ENCODE measurements around the gene HOXA13. TPM values are rescaled to one million over a fixed set of nuclear protein-coding genes. Genes with fewer than 3 reads are reported as not detected.

The HOXA13 gene
- total RNA-seq, 1 experiment from 2014 or later = 0.68 TPM

- no peaks in the 10 kb centered on the region for H3K36me3 Mint-ChIP-seq (ENCODE audit: insufficient read depth, unreplicated experiment)
- Histone ChIP-seq H3K9me3 (no peaks in the 10 kb centered on the region), H3K27me3 (replicated peaks; ENCODE audit: control insufficient read depth, insufficient read depth, low read length) (no peaks in the 10 kb centered on the region), H3K4me3 (ENCODE audit: low read depth, low read length) (no peak overlapping the region), H3K4me1 (no peaks in the 10 kb centered on the region), H3K36me3 (ENCODE audit: control insufficient read depth, insufficient read depth, low read length) (no peaks in the 10 kb centered on the region)
- H3K27ac Mint-ChIP-seq (ENCODE audit: unreplicated experiment) = no peak overlapping the region
- H3K9me3 Mint-ChIP-seq (ENCODE audit: unreplicated experiment) = no peaks in the 10 kb centered on the region
- H3K4me1 Mint-ChIP-seq (ENCODE audit: low read depth, unreplicated experiment) = no peaks in the 10 kb centered on the region
- no peaks in the 10 kb centered on the region for H3K27me3 Mint-ChIP-seq (ENCODE audit: insufficient read depth, unreplicated experiment)
- intact Hi-C loops (cut with micrococcal nuclease; ENCODE audit: unreplicated experiment) = no loop called here
- no peak overlapping the region for H3K4me3 Mint-ChIP-seq (ENCODE audit: unreplicated experiment)
- CTCF ChIA-PET = no interaction called here
- BruUV-seq (replicated peaks) = no TSS peak
- DNase-seq = no peak
- POLR2A ChIA-PET = no interaction called here
- TF ChIP-seq CTCF (IDR thresholded peaks at IDR 0.05; ENCODE audit: insufficient read depth in 1 of 2, low read depth in 1 of 2, low read length in 1 of 2, severe bottlenecking in 1 of 2, unreplicated experiment in 1 of 2) = no peak
Measured at GRCh38 chr7:27245798-27246691, 46.2 kb upstream of the HOXA13 start.

- Histone ChIP-seq H3K9me3 (no peaks in the 10 kb centered on the region), H3K4me1 (no peaks in the 10 kb centered on the region), H3K4me3 (ENCODE audit: low read depth, low read length) (no peak overlapping the region), H3K36me3 (ENCODE audit: control insufficient read depth, insufficient read depth, low read length) (no peaks in the 10 kb centered on the region), H3K27me3 (replicated peaks; ENCODE audit: control insufficient read depth, insufficient read depth, low read length) (no peaks in the 10 kb centered on the region)
- no peak overlapping the region for H3K4me3 Mint-ChIP-seq (ENCODE audit: unreplicated experiment)
- TF ChIP-seq CTCF (IDR thresholded peaks at IDR 0.05; ENCODE audit: insufficient read depth in 1 of 2, low read depth in 1 of 2, low read length in 1 of 2, severe bottlenecking in 1 of 2, unreplicated experiment in 1 of 2) = no peak
- H3K9me3 Mint-ChIP-seq (ENCODE audit: unreplicated experiment) = no peaks in the 10 kb centered on the region
- BruUV-seq (replicated peaks) = no TSS peak
- intact Hi-C loops (cut with micrococcal nuclease; ENCODE audit: unreplicated experiment) = no loop called here
- CTCF ChIA-PET = no interaction called here
- H3K36me3 Mint-ChIP-seq (ENCODE audit: insufficient read depth, unreplicated experiment) = no peaks in the 10 kb centered on the region
- no peaks in the 10 kb centered on the region for H3K27me3 Mint-ChIP-seq (ENCODE audit: insufficient read depth, unreplicated experiment)
- H3K27ac Mint-ChIP-seq (ENCODE audit: unreplicated experiment) = no peak overlapping the region
- POLR2A ChIA-PET = no interaction called here
- DNase-seq = no peak
- H3K4me1 Mint-ChIP-seq (ENCODE audit: low read depth, unreplicated experiment) = no peaks in the 10 kb centered on the region
Measured at GRCh38 chr7:27245124-27245797, 45.4 kb upstream of the HOXA13 start.

GRCh38 chr7:27244488-27245123 lies 44.7 kb upstream of the HOXA13 start:
- intact Hi-C loops (cut with micrococcal nuclease; ENCODE audit: unreplicated experiment) = no loop called here
- no peak for TF ChIP-seq CTCF (IDR thresholded peaks at IDR 0.05; ENCODE audit: insufficient read depth in 1 of 2, low read depth in 1 of 2, low read length in 1 of 2, severe bottlenecking in 1 of 2, unreplicated experiment in 1 of 2)
- no peak overlapping the region for H3K27ac Mint-ChIP-seq (ENCODE audit: unreplicated experiment)
- H3K4me3 Mint-ChIP-seq (ENCODE audit: unreplicated experiment) = no peak overlapping the region
- H3K4me1 ChIP-seq = no peaks in the 10 kb centered on the region
- no TSS peak for BruUV-seq (replicated peaks)
- DNase-seq = no peak
- H3K36me3 Mint-ChIP-seq (ENCODE audit: insufficient read depth, unreplicated experiment) = no peaks in the 10 kb centered on the region
- H3K4me1 Mint-ChIP-seq (ENCODE audit: low read depth, unreplicated experiment) = no peaks in the 10 kb centered on the region
- no peaks in the 10 kb centered on the region for H3K9me3 ChIP-seq
- H3K36me3 ChIP-seq (ENCODE audit: control insufficient read depth, insufficient read depth, low read length) = no peaks in the 10 kb centered on the region
- POLR2A ChIA-PET = no interaction called here
- H3K27me3 Mint-ChIP-seq (ENCODE audit: insufficient read depth, unreplicated experiment) = no peaks in the 10 kb centered on the region
- no peak overlapping the region for H3K4me3 ChIP-seq (ENCODE audit: low read depth, low read length)
- H3K27me3 ChIP-seq (replicated peaks; ENCODE audit: control insufficient read depth, insufficient read depth, low read length) = no peaks in the 10 kb centered on the region
- CTCF ChIA-PET = no interaction called here
- no peaks in the 10 kb centered on the region for H3K9me3 Mint-ChIP-seq (ENCODE audit: unreplicated experiment)

All from Caco-2 (cell line).